Renal pelvis (tissue), 12 donors: ENCODE data around the gene TAF7. TPM values are rescaled to one million over a fixed set of nuclear protein-coding genes. Genes with fewer than 3 reads are reported as not detected.
"Not testable (repeated sequence)": the region's sequence is repeated elsewhere in the genome, so short reads cannot be mapped to it uniquely, and the experiment has no call there.

ENCODE experiments used
- DNase-seq: peaks from one replicate; pipeline ENCODE4 v3.0.0-alpha.2; 2013
- long read RNA-seq, 16 experiments: transcript quantifications; one replicate each; lab custom pipeline, GENCODE V29; 2026
- polyA plus RNA-seq, 3 donors: library from polyadenylated mRNA; unstranded; fragments of 120-200 nt; gene quantifications; one replicate each; pipeline ENCODE4 v1.2.1, GENCODE V29; 2013; ENCODE audit not compliant: insufficient read length in 3 of 3

Gene TAF7
- polyA plus RNA-seq = 100 to 1,000 TPM; 137 to 157 (median 148) TPM
- long read RNA-seq, donor 1, transcript TAF7-201 (1 exons, 2,334 nt) = major isoform, 211 of 211 reads
- long read RNA-seq, donor 1, partial matches to known transcripts = 0 of 211 reads
- long read RNA-seq, donor 1, other reads (novel, unspliced or antisense) = 0 of 211 reads
- long read RNA-seq, donor 2, transcript TAF7-201 (1 exons, 2,334 nt) = major isoform, 242 of 242 reads
- long read RNA-seq, donor 2, partial matches to known transcripts = 0 of 242 reads
- long read RNA-seq, donor 2, other reads (novel, unspliced or antisense) = 0 of 242 reads
- long read RNA-seq, donor 3, transcript TAF7-201 (1 exons, 2,334 nt) = major isoform, 207 of 207 reads
- long read RNA-seq, donor 3, partial matches to known transcripts = 0 of 207 reads
- long read RNA-seq, donor 3, other reads (novel, unspliced or antisense) = 0 of 207 reads
- long read RNA-seq, donor 4, transcript TAF7-201 (1 exons, 2,334 nt) = major isoform, 186 of 186 reads
- long read RNA-seq, donor 4, partial matches to known transcripts = 0 of 186 reads
- long read RNA-seq, donor 4, other reads (novel, unspliced or antisense) = 0 of 186 reads
- long read RNA-seq, donor 5, transcript TAF7-201 (1 exons, 2,334 nt) = major isoform, 106 of 106 reads
- long read RNA-seq, donor 5, partial matches to known transcripts = 0 of 106 reads
- long read RNA-seq, donor 5, other reads (novel, unspliced or antisense) = 0 of 106 reads
- long read RNA-seq, donor 6, transcript TAF7-201 (1 exons, 2,334 nt) = major isoform, 185 of 185 reads
- long read RNA-seq, donor 6, partial matches to known transcripts = 0 of 185 reads
- long read RNA-seq, donor 6, other reads (novel, unspliced or antisense) = 0 of 185 reads
- long read RNA-seq, donor 7, transcript TAF7-201 (1 exons, 2,334 nt) = major isoform, 255 of 255 reads
- long read RNA-seq, donor 7, partial matches to known transcripts = 0 of 255 reads
- long read RNA-seq, donor 7, other reads (novel, unspliced or antisense) = 0 of 255 reads
- long read RNA-seq, donor 8, transcript TAF7-201 (1 exons, 2,334 nt) = major isoform, 132 of 132 reads
- long read RNA-seq, donor 8, partial matches to known transcripts = 0 of 132 reads
- long read RNA-seq, donor 8, other reads (novel, unspliced or antisense) = 0 of 132 reads
- long read RNA-seq, donor 9, transcript TAF7-201 (1 exons, 2,334 nt) = major isoform, 312 of 312 reads
- long read RNA-seq, donor 9, partial matches to known transcripts = 0 of 312 reads
- long read RNA-seq, donor 9, other reads (novel, unspliced or antisense) = 0 of 312 reads
- long read RNA-seq, donor 10, transcript TAF7-201 (1 exons, 2,334 nt) = major isoform, 190 of 190 reads
- long read RNA-seq, donor 10, partial matches to known transcripts = 0 of 190 reads
- long read RNA-seq, donor 10, other reads (novel, unspliced or antisense) = 0 of 190 reads
- long read RNA-seq, donor 11, transcript TAF7-201 (1 exons, 2,334 nt) = major isoform, 172 of 172 reads
- long read RNA-seq, donor 11, partial matches to known transcripts = 0 of 172 reads
- long read RNA-seq, donor 11, other reads (novel, unspliced or antisense) = 0 of 172 reads
- long read RNA-seq, donor 12, transcript TAF7-201 (1 exons, 2,334 nt) = major isoform, 258 of 258 reads
- long read RNA-seq, donor 12, partial matches to known transcripts = 0 of 258 reads
- long read RNA-seq, donor 12, other reads (novel, unspliced or antisense) = 0 of 258 reads
- long read RNA-seq, donor 13, transcript TAF7-201 (1 exons, 2,334 nt) = major isoform, 128 of 128 reads
- long read RNA-seq, donor 13, partial matches to known transcripts = 0 of 128 reads
- long read RNA-seq, donor 13, other reads (novel, unspliced or antisense) = 0 of 128 reads
- long read RNA-seq, donor 14, transcript TAF7-201 (1 exons, 2,334 nt) = major isoform, 399 of 399 reads
- long read RNA-seq, donor 14, partial matches to known transcripts = 0 of 399 reads
- long read RNA-seq, donor 14, other reads (novel, unspliced or antisense) = 0 of 399 reads
- long read RNA-seq, donor 15, transcript TAF7-201 (1 exons, 2,334 nt) = major isoform, 233 of 233 reads
- long read RNA-seq, donor 15, partial matches to known transcripts = 0 of 233 reads
- long read RNA-seq, donor 15, other reads (novel, unspliced or antisense) = 0 of 233 reads
- long read RNA-seq, donor 16, transcript TAF7-201 (1 exons, 2,334 nt) = major isoform, 327 of 327 reads
- long read RNA-seq, donor 16, partial matches to known transcripts = 0 of 327 reads
- long read RNA-seq, donor 16, other reads (novel, unspliced or antisense) = 0 of 327 reads

- DNase-seq = peak; percentile 95
These were observed at the start of gene TAF7 for GRCh38 chr5:141320225-141321169. Gene TAF7, minus strand, starts transcription at chr5:141320784. Its CDS starts 740 bp downstream, at chr5:141320044.

GRCh38 chr5:141366016-141366896 is 45.7 kb upstream of the TAF7 start:
- no peak for DNase-seq

GRCh38 chr5:141363952-141364660 is 43.5 kb upstream of the TAF7 start, which contains the start of gene PCDHGA5:
Gene PCDHGA5, plus strand, starts transcription at chr5:141364162. Its CDS starts 169 bp downstream, at chr5:141364331.
- DNase-seq = no peak

- DNase-seq = no peak
These were observed 42.1 kb upstream of the TAF7 start for GRCh38 chr5:141362719-141363118.

GRCh38 chr5:141360685-141361084 is 40.1 kb upstream of the TAF7 start:
- no peak for DNase-seq

- DNase-seq = no peak
These were observed 39.3 kb upstream of the TAF7 start, which contains the start of gene PCDHGB2 for GRCh38 chr5:141359790-141360426. Gene PCDHGB2, plus strand, starts transcription at chr5:141359994. Its CDS starts 142 bp downstream, at chr5:141360136.

- no peak for DNase-seq
These were observed 36.4 kb upstream of the TAF7 start for GRCh38 chr5:141356950-141357349.

- no peak for DNase-seq
These were observed 35.5 kb upstream of the TAF7 start for GRCh38 chr5:141356133-141356532.

- DNase-seq = no peak
These were observed 35.1 kb upstream of the TAF7 start for GRCh38 chr5:141355641-141356040.

- no peak for DNase-seq
These were observed 34.4 kb upstream of the TAF7 start, which contains the start of gene PCDHGA4 for GRCh38 chr5:141354900-141355469. Gene PCDHGA4, plus strand, starts transcription at chr5:141355021. Its CDS starts 87 bp downstream, at chr5:141355108.

- no peak for DNase-seq
These were observed 31.0 kb upstream of the TAF7 start for GRCh38 chr5:141351591-141351990.

GRCh38 chr5:141349917-141350619 is 29.5 kb upstream of the TAF7 start, which contains the start of gene PCDHGB1:
Gene PCDHGB1, plus strand, starts transcription at chr5:141350099. Its CDS starts 162 bp downstream, at chr5:141350261.
- no peak for DNase-seq

- not testable (repeated sequence) for DNase-seq
These were observed 25.4 kb upstream of the TAF7 start for GRCh38 chr5:141346017-141346416.

GRCh38 chr5:141345327-141345726 is 24.7 kb upstream of the TAF7 start:
- no peak for DNase-seq
